ENCODE measurements around the gene STC2.
"Not testable (repeated sequence)": the region's sequence is repeated elsewhere in the genome, so short reads cannot be mapped to it uniquely, and the experiment has no call there.

Gene STC2, protein sequence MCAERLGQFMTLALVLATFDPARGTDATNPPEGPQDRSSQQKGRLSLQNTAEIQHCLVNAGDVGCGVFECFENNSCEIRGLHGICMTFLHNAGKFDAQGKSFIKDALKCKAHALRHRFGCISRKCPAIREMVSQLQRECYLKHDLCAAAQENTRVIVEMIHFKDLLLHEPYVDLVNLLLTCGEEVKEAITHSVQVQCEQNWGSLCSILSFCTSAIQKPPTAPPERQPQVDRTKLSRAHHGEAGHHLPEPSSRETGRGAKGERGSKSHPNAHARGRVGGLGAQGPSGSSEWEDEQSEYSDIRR

DNA sequence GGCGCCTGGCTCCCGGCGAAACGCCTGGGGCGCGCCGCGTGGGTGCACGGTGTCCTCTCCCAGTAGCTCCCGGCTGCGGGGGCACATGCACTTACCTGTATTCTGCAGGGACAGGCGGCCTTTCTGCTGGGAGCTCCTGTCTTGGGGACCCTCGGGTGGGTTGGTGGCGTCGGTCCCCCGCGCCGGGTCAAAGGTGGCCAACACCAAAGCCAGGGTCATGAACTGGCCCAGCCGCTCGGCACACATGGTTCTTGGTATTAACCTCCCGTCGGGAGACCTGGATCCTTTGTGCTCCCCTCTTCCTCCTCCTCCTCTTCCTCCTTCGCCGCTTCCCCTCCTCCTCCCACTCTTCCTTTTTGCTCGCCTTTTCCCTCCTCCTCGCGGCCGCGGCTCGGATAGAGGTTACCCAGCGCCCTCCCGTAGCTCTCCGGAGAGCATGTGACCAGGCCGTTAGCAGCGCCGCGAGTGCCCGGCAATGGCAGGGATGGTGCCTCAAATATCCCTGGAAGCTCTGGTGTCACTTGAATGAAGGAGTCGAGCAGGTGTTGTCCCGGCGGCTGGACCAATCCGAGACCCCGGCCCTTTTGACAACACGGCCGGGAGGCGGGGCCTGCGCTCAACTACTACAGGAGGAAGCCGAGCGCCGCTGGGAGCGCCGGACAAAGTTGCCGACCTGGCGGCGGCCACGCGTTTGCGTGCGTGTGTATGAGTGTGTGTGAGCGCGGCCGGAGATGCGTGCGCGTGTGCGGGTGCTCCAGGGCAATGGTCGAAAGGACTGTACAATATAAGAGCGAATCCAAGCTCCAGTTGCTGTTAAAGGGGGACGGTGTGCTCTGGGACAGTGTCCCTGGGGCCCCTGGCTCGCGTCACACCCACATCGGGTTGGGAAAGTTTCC lies at the start of gene STC2:
Gene STC2, minus strand, starts transcription at position 467 of the 896 bp plus-strand sequence. Its CDS starts 221 bp downstream, at position 246.
- peak; percentile 87 for DNase-seq

DNA sequence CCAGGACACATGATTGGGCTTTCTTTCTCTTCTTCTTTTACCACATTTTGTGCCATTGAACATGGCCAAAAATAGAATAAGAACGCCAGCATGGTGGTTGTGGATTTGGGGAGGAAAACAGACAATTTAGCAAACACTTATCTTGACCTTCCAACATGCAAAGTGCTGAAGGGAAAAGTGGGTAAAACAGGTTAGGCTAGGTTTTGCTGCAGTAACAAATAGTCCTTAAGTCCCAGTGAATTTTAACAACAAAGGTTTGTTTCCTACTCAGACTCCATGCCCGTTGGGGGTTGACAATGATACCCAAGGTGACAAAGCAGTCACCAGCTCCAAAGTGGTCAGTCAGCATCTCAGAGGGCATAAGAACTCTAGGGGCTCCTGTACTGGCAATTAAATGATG lies 43.2 kb upstream of the STC2 start:
- DNase-seq, result no peak

DNA sequence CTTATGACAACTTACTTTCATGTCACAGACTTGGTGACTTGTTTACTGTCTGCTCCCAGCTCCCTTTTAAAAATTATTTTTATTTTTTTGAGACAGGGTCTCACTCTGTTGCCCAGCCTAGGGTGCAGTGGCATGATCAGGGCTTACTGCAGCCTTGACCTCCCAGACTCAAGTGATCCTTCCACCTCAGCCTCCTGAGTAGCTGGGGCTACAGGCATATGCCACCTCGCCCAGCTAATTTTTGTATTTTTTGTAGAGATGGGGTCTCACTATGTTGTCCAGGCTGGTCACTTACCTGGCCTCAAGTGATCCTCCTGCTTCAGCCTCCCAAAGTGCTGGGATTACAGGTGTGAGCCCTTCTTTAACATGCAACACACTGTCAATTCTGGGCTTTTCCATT lies 35.2 kb upstream of the STC2 start:
- DNase-seq, result not testable (repeated sequence)

DNA sequence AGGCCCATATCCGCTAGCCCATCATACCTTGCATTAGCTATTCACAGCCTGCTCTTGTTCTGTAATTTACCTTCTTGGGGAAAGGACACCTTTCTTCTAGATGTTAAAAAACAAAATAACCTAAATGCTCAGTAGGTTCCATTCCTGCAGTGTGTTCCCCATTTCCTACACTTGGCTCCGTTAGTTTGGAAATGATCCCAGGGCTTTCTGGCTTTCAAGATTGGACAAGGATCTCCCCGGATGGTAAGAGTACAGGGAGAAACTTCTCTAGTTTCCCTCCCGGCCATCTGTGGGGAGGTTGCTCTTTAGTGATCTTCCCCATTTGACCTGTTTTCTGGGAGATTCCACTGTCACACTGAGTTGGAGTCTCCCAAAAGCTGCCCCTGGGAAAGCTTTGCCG lies 27.3 kb upstream of the STC2 start:
- DNase-seq, result no peak

GRCh38 chr5:173354645-173355044 lies 26.4 kb upstream of the STC2 start:
- DNase-seq, result no peak

GRCh38 chr5:173352366-173353349 lies 24.4 kb upstream of the STC2 start:
- DNase-seq, result no peak

DNA sequence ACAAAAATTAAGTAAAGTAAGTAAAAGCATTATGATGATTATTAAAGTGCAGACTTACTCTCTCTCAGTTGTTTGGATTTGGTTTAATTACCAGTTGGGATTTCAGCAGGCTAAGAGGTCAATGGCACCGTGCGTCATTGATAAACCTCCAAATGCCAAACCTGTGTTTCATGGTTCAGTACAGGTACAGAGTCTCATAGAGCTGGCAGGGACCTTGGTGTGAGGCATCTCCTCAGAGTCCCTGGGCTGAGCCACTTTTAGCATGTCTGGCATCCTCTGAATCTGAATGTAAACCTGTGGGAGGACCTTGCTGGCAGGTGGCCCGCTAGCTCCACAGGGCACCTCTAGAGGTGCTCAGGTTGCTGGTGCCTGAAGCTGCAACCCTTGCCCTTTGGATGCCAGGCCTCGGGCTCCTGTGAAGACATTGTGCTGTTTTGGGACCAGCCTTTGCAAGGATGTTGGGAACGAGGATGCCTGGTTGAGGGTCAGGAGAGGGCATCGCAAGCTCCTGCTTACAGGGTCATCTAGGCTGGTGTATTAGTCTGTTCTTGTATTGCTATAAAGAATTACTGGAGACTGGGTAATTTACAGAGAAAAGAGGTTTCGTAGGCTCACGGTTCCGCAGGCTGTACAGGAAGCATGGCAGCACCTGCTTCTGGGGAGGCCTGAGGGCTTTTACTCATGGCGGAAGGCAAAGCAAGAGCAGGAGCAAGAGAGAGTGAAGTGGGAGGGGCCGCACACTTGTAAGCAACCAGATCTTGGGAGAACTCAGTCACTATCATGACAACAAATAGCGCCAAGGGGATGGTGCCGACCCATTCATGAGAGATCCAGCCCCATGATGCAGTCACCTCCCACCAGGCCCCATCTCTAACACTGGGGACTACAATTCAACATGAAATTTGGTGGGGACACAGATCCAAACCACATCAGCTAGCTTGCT lies 14.9 kb upstream of the STC2 start:
- no peak for DNase-seq

DNA sequence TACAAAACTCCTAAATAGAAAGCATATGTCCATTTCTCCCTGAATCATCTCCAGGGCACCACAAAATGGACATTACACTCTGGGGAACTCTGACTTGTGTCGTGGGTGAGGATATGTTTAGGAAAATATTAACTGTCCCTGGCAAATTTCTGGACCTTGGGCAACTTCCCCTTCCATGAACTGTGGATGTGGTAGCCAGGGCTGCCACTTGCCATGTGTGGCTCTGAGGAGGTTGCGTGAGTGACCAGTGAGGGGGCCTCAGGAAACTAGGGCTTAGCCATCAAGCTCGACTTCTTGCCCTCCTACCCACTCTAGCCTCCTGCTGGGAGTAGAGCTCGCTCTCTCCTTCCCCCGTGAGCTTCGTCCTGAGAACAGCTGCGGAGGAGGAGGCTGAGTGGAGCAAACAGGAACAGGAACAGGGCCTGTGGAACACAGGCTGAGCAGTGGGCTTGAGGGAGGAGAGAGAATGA lies 13.8 kb upstream of the STC2 start:
- no peak for DNase-seq

- DNase-seq, result no peak
Measured at GRCh38 chr5:173340984-173341383, 12.8 kb upstream of the STC2 start.

- no peak for DNase-seq
Measured at GRCh38 chr5:173340451-173340850, 12.2 kb upstream of the STC2 start.

DNA sequence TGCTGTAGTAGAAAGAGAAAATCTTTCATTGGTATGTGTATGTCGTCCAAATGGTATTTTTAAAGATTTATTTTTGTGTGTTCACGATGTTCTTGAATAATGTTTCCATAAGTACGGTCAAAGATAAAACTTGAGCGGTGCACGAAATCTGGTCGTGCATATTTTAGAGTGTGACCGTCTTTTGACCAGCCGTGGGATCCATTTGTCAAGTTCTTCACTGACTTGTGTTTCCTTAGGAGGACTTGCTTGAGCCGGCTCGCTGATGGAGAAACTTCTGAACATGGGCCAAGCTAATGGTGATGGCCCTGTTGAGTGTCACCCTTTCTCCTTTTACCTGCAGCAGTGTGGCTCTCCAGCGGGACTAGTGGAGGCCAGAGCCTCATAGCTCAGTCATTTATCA lies 11.1 kb upstream of the STC2 start:
- no peak for DNase-seq

DNA sequence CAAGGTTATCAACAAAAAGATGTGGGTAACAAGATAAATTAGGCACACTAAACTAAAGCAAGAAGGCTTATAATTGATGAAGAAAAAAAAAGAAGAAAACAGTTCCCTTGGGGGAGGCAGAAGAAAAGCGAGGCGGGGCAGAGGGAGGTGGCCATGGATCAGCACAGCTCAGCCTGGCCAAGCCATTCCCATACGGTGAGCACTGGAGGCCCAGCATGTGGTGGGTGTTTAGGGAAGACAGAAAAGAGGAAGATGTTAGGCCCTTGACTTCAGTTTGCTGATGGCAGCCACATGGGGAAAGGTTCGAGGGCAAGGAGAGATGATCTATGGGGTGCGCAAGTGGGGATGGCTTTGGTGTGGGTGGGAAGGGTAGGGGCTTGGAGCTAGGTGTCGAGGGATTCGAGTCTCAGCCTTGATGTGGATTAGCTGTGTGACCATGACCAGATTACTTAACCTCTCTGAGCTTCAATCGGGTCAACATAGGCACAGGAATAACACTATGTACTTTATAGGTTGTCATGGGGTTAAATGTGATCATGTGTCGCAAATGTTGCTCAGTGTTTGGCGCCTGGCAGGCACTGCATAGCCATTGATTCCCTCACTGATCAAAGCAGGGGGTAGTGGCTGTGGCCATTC lies 10.3 kb upstream of the STC2 start:
- no peak for DNase-seq

GRCh38 chr5:173334808-173335207 lies 6.6 kb upstream of the STC2 start:
- no peak for DNase-seq

DNA sequence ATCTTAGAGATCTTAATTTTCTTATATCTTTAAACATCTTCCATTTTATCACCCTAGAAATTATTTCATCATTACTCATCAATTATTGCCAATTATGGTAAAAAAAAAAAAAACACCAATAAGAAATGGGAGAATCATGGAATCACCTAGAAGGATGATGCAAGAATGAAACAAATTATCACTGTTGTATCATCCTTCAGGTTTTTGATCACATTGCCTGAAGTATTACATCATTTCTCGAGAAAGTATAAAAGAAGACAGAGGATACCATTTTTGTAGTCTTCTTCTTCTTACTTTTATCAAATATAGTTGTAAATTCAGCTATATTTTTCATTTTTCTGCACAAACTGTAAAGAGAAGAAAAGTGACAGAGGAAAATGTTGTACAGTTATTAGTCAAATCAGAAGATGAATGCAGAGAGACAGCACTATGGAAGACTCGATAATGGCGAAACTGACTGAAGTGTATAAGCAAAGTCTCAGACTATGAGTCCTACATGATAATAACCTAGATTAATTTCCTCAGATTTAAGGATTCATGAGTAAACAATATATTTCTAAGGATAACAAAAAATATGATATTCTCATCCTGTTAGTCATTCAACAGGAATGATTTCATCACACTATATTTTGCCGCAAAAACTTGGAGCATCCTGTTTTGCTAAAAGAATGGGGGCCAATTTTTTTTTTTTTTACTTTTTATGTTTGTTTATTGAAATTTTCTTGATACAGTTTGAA lies 5.9 kb upstream of the STC2 start:
- no peak for DNase-seq

DNA sequence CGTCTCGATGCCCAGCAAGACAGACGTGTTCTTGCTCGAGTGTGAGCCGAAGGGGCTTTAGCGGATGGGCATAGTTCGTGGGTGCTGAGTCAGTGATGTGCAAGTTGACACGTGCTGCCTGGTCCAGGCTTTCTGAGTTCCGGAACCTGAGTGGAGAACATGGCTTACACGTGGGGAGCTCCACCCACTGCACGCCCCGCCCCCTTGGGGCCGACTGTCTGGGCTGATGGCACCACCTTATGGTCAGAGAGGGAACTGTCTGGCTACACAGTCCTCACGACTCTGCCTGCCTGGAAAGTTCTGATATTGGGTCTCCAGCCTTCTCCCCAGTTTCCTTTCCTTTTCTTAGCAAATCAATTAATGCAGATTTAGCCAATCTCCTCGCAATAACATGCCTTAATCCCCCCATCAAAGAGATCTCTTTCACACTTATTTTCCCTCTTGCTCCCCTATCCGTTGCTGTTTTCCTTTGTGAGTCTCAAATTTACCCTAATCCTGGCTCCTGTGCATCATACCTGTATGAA lies 3.8 kb upstream of the STC2 start:
- DNase-seq, result peak; percentile 27

DNA sequence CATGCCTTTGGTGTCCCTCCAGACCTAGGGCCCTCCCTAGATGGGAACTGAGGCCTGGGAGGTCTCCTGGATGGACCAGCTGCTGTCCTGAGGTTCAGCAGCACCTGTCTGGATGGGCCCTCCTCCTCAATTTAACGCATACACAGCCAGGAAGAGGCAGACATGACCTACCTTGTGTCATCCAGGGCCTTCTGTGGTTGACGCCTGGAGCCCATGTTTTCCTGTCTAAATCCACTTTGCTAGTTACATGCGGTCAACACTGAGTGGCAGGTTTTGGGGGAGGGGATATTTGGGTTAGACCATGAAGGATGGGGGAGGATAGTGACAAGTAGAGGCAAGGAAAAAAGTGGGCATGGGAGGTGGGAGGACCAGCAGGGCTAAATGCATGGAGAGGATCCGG lies 3.1 kb upstream of the STC2 start:
- DNase-seq, result no peak

DNA sequence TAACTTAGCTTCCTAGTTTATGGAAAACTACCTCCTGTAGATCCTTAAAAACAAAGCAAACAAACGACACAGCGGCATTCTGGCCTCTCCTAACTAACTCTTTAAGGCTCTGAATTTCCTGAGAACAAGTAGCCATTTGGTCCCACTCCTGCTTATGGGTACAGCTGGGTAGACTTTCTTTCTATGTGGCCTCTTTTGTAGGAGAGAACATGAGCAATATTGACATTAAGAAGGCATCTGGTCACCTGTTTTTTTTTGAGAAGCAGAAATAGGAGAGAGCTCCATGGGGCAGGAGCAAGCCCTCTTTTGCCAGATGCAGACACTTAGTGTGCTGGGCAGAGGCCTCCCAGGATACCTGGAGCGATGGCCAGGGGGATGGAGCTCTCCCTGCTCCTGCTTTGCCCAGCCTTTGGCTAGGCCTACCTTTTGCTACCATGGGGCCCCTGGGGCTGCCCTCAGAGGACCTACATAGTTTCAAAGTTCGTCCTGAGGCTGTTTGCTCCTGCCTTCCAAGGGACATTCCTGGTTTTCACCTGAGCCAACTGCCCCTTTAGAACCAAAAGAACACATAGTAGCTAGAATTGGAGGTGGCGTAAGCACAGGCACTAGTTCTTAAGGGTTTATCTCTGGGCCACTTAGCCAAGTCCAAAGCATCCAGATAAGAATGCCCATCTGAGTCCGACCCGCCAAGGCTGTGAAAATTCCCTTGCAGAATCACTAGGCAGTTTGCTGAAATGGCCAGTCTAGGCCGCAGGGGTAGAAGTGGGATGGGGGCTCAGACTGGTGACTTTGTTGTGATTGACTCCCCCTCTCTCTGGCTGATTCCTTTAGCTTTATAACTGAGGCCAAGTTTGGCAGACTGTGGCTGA lies 2.4 kb upstream of the STC2 start:
- no peak for DNase-seq

- no peak for DNase-seq
Measured at GRCh38 chr5:173329491-173330337, 1.5 kb upstream of the STC2 start.
